T47D (cell line): ENCODE measurements around the gene LRMDA.

Experiments
- DNase-seq, 2 experiments: peaks; one replicate each; pipeline versions ENCODE4 v3.0.0 to v3.0.0-alpha.2; 2011 to 2012; ENCODE audit warnings: low read depth in 1 of 2, low spot score in 1 of 2
- JUND ChIP-seq: IDR thresholded peaks from 2 replicates; pipeline ENCODE4 v1.6.1; 2012; ENCODE audit warnings: low read depth
- in situ Hi-C: cut with HindIII; loops from 2 replicates; pipeline ENCODE4 v1.10.0; 2016; ENCODE audit warnings: low sequenced_read_pairs, low pct_unique_long_range_greater_than_20kb

LRMDA gene

GRCh38 chr10:75433216-75433615 lies 1.8 kb downstream of the LRMDA start:
- TF ChIP-seq JUND = no peak
- in situ Hi-C loops = no loop called here

DNA sequence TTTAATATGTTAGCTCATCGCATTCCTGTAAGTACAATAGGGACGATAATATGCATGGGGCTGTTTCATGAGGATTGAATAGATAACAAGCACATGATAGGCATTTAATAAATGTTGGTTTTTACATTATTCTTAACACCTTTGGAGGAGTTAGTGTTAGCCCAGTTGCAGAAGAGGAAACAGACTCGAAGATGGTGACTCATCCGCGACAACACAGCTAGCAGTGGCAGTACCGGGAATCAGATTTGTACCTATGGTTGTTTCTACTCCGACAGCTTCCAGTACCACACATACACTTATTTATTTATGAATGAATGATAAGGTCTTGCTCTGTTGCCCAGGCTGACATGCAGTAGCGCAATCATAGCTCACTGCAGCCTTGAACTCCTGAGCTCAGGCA lies 2.9 kb downstream of the LRMDA start:
- no peak for DNase-seq
- in situ Hi-C loops = no loop called here
- TF ChIP-seq JUND = no peak

More at GRCh38 chr10:75433216-75433615, 1.8 kb downstream of the LRMDA start:
- no peak for DNase-seq

DNA sequence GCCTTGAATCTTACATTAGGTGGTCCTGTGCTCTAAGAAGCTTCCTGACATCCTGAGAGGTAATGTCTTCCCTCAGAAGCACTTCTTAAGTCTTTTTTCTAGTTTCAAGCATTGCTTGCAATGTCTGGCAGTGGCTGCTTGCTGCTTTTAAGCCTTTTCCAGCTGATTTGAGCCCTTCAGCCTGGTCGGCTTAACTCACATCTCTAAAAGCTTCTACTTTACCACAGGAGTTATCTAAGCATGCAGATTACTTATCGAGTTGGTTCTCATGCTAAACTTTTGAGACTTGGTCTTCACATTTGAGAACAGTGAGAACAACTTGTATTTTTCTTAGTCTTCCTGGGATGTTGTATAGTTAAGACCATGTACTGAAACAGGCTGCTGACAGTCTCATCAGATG lies 3.9 kb downstream of the LRMDA start:
- DNase-seq = no peak
- in situ Hi-C loops = no loop called here
- TF ChIP-seq JUND = no peak

- in situ Hi-C loops = no loop called here
- DNase-seq = no peak
- no peak for TF ChIP-seq JUND
These were observed 5.5 kb downstream of the LRMDA start for GRCh38 chr10:75436896-75437295.

DNA sequence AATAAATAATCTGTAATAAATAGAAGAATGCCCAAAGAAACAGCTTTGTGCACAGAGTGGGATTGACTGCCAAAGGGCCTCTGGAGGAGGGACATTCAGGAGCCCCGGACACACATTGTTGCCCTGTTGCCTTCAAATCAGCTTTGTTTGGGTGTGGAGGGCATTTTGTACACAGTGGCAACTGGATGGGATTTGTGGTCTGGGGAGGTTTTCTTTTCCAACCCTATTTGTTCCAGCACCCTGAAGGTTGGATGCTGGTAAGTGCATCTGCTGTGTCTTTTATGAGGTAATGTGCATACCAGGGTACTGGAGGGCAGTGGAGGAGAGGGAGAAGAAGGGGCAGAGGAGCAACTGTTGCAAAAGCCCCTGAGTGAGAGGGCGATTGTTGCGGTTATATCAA lies 6.3 kb downstream of the LRMDA start:
- TF ChIP-seq JUND = no peak
- in situ Hi-C loops = no loop called here
- DNase-seq = no peak

DNA sequence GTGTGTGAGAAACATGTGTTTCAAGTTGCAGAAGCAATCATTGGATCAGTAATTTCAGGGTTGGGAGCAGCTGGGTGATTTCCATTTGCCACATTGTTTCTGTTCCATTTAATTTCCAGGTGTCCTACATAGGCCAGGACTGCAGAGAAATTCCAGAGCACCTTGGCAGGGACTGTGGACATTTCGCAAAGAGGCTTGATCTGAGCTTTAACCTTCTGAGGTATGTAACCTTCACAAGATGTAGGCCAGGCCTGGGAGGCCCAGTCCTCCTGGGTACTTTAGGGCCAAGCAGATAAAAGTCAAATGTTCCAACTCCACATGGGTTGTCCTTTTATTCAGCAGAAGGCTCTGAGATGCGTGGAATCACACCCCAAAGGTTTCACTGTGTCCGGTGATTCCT lies 6.9 kb downstream of the LRMDA start:
- in situ Hi-C loops = no loop called here
- no peak for DNase-seq
- TF ChIP-seq JUND = no peak

GRCh38 chr10:75439811-75440210 lies 8.4 kb downstream of the LRMDA start:
- DNase-seq = no peak
- no peak for TF ChIP-seq JUND
- in situ Hi-C loops = no loop called here

DNA sequence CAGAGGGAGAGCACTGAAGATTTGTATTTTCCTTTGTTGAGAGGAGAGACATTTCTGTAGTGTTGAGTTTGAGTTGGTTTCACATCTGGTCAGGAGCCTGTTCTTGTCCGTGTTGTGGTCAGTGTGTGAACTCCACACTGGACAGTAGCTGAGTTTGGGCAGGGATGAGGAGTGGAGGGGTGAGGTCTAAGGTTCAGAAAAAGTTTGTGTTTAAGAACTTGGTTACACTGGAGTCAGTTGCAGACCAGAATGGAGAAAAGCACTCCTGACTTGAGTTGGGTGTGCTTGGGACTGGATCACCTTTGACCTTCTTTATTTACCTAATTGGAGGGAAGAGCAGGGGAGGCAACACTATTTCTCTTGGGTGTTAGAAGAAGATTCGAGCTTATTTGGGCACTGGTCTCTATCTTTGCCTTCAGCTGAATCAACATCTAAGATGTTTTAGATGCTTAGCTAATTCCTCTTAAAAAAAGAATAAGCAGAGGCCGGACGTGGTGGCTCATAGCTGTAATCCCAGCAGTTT lies 8.9 kb downstream of the LRMDA start:
- DNase-seq = no peak
- in situ Hi-C loops = no loop called here
- TF ChIP-seq JUND = no peak

DNA sequence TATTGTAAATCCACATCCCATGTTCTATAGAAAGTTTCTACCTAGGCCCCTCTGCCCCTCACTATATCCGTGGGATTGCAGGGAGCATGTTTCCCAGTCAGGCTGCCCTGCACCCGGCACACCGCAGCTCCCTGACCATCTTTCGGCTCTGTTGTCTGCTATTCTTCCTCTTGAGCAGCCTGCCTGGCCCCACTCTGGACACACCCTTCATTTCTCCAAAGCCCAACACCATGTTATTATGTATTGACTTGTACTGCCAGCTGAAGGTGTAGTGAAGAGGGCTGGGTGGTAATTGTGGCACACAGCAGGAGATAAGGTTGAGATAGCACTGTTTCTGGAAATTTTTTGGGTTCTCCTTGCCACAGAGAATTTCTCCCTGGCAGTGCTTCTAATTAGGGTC lies 9.8 kb downstream of the LRMDA start:
- DNase-seq = no peak
- in situ Hi-C loops = no loop called here
- no peak for TF ChIP-seq JUND

GRCh38 chr10:75441682-75442081 lies 10.3 kb downstream of the LRMDA start:
- TF ChIP-seq JUND = no peak
- DNase-seq = no peak
- in situ Hi-C loops = no loop called here

- no peak for TF ChIP-seq JUND
- in situ Hi-C loops = no loop called here
- no peak for DNase-seq
These were observed 11.9 kb downstream of the LRMDA start for GRCh38 chr10:75443362-75443761.

- in situ Hi-C loops = no loop called here
- no peak for DNase-seq
- no peak for TF ChIP-seq JUND
These were observed 13.5 kb downstream of the LRMDA start for GRCh38 chr10:75444781-75445386.

DNA sequence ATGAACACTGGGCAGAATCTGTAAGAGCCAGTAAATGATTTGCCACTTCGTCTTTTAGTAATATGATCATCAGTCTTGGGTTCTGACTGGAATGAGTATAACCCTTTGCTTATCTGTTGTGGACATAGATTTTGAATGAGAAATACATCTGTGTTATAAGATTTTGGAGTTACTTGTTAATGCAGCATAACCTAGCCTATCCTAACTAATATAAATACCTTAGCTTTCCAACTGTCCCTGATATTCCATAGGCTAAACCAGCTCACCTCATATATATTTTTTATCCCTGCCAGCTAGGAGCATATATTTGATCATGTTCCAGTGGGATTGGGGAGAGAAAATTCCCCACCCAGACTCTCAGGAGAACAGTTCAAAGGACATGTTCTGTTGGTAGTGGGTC lies 15.1 kb downstream of the LRMDA start:
- in situ Hi-C loops = no loop called here
- DNase-seq = no peak
- no peak for TF ChIP-seq JUND

DNA sequence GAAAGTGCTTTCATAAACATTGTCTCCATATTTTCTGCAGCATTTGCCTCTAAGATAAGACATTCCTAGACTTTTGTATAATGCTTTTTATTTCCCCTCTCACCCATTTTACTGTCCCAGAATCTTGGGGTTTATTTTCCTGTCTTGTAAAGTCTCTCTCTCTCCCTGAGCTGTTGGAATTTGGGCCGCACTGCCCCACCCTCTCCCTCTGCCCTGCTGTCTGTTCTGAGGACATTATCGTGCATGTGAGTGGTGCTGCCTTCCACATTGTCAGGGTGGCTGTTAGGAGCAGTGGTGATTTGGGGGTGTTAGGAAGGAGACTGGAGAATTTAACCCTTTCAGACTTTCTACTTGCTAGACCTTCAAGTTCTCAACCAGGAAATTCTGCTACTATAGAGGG lies 16.7 kb downstream of the LRMDA start:
- DNase-seq = no peak
- TF ChIP-seq JUND = no peak
- in situ Hi-C loops = no loop called here
